ENCODE measurements around the gene AK8. TPM values are rescaled to one million over a fixed set of nuclear protein-coding genes. Genes with fewer than 3 reads are reported as not detected.

AK8 gene
- total and polyA plus RNA-seq, 2 of the 4 experiments (the other 2 are of a cell fraction): under 0.01 to 0.09 TPM

GRCh38 chr9:132919614-132920268 is 41.7 kb upstream of the AK8 start:
- ATAC-seq (ENCODE audit: low read depth) (no peak), DNase-seq (no peak)
- Histone ChIP-seq H3K79me1 (ENCODE audit: low read depth in 1 of 2, low read length in 2 of 2) (peaks cover 0 to 2% of the 10 kb centered on the region in 2 experiments; a peak in 1 of 4 replicates), H2BK120ac (ENCODE audit: low read depth, low read length) (no peak overlapping the region), H3K23ac (ENCODE audit: low read depth, low read length) (no peak overlapping the region), H4K5ac (ENCODE audit: low read depth, low read length) (no peak overlapping the region), H2BK20ac (ENCODE audit: low read depth, low read length) (no peak overlapping the region), H2AFZ (replicated peaks; ENCODE audit: low read length, poor library complexity) (no peak overlapping the region), H4K20me1 (ENCODE audit: insufficient read depth, low read length) (no peaks in the 10 kb centered on the region), H2BK15ac (ENCODE audit: low read depth, low read length) (no peak overlapping the region), H4K91ac (ENCODE audit: insufficient read depth, low read depth, low read length) (no peak overlapping the region), H3K27me3 (ENCODE audit: control insufficient read depth, insufficient read depth, low read length) (no peaks in the 10 kb centered on the region), H3K4me3 (ENCODE audit: insufficient read depth, low read depth, low read length) (no peak overlapping the region), H3K56ac (ENCODE audit: extremely low read depth, insufficient read depth, low read length) (no peak overlapping the region), H3K9me1 (ENCODE audit: insufficient read depth, low read length) (no peaks in the 10 kb centered on the region; the same call in 1 of the 2 replicates), H3K36me3 (ENCODE audit: control insufficient read depth, insufficient read depth, low read length) (peaks cover 43% of the 10 kb centered on the region), H4K8ac (ENCODE audit: low read depth in 2 of 2, low read length in 2 of 2) (no peak overlapping the region), H3K4me2 (ENCODE audit: low read depth, low read length) (no peak overlapping the region), H2BK5ac (ENCODE audit: low read depth, low read length, poor library complexity, severe bottlenecking) (no peak overlapping the region), H2AK5ac (ENCODE audit: low read depth, low read length) (no peak overlapping the region), H3K14ac (replicated peaks; ENCODE audit: low read depth, low read length) (no peak overlapping the region), H3K18ac (ENCODE audit: low read depth, low read length) (no peak overlapping the region), H3K9ac (ENCODE audit: low read depth, low read length) (no peak overlapping the region), H3K4me1 (ENCODE audit: control insufficient read depth, insufficient read depth, low read length) (no peaks in the 10 kb centered on the region), H2AK9ac (replicated peaks; ENCODE audit: low read depth, low read length, poor library complexity) (no peak overlapping the region), H3K4ac (ENCODE audit: low read depth, low read length) (no peak overlapping the region), H3K27ac (ENCODE audit: insufficient read depth, low read length) (no peak overlapping the region), H3K9me3 (ENCODE audit: control insufficient read depth, insufficient read depth, low read length) (no peaks in the 10 kb centered on the region)
- dilution Hi-C loops (cut with HindIII; ENCODE audit: low sequenced_read_pairs, unreplicated experiment): no loop called here
- intact Hi-C loops (cut with micrococcal nuclease): no loop called here
- ChIA-PET CTCF (no interaction called here), POLR2A (ENCODE audit: unreplicated experiment) (interaction anchor here (1.1 kb wide), 1 partner anchor 25 kb away, joined by 8 read pairs; the partner anchor contains the start of gene TSC1)
- in situ Hi-C loops (cut with MboI; ENCODE audit: low sequenced_read_pairs): no loop called here
- BruUV-seq (replicated peaks): no TSS peak
- WGBS, 2 experiments (ENCODE audit: extremely low coverage in 2 of 2, insufficient read length in 1 of 2): 95% methylated on average over 7 of the region's 7 CpGs; no CpG with 5 or more reads in 1 of the 2 experiments
- TF ChIP-seq CTCF (conservative IDR thresholded peaks at IDR 0.05; ENCODE audit: low read depth, low read length): no peak
- no peak for TF ChIP-seq MXI1 (IDR thresholded peaks at IDR 0.05; ENCODE audit: borderline replicate concordance, low read depth, low read length)
- no peak for TF ChIP-seq RCOR1 (IDR thresholded peaks at IDR 0.05; ENCODE audit: insufficient replicate concordance, low read length)
- no peak for TF ChIP-seq CEBPB (IDR thresholded peaks at IDR 0.05; ENCODE audit: low read depth, low read length)
- no peak for TF ChIP-seq BHLHE40 (IDR thresholded peaks at IDR 0.05; ENCODE audit: low read depth, low read length)
- TF ChIP-seq FOS (IDR thresholded peaks at IDR 0.05; ENCODE audit: low read depth, low read length): no peak
- no peak for TF ChIP-seq SMC3 (IDR thresholded peaks at IDR 0.05; ENCODE audit: low read depth, low read length)
- no peak for TF ChIP-seq MAZ (IDR thresholded peaks at IDR 0.05; ENCODE audit: borderline replicate concordance, low read depth, low read length)
- no peak for TF ChIP-seq MAFK (IDR thresholded peaks at IDR 0.05; ENCODE audit: low read depth, low read length)

All from IMR-90 (cell line).